Naive thymus-derived CD4-positive, alpha-beta T cell (primary cell): ENCODE results near the gene RANBP1. TPM values are rescaled to one million over a fixed set of nuclear protein-coding genes. Genes with fewer than 3 reads are reported as not detected.

Experiments used
- ATAC-seq: fragments of 150-1000 bp; cut with Tn5 transposase; 2 replicates; pipeline ENCODE4 v1.10.0; 2021; ENCODE audit warnings: mild to moderate bottlenecking, moderate library complexity
- CTCF ChIA-PET: fragments of 350-600 bp; sonication (Branson Sonifier 250); formaldehyde crosslinking; loops from one replicate; lab custom pipeline; 2021; ENCODE audit warnings: antibody characterized with exemption; lab: Charles Lee
- POLR2A ChIA-PET: fragments of 350-600 bp; sonication (Branson Sonifier 250); formaldehyde crosslinking; loops from one replicate; lab custom pipeline; 2021; ENCODE audit warnings: antibody characterized with exemption, inconsistent platforms; lab: Charles Lee
- DNase-seq, 9 donors: peaks; one replicate each; pipeline versions ENCODE4 v3.0.0 to v3.0.0-alpha.2; 2020 to 2022; ENCODE audit warnings: mixed read lengths in 1 of 9
- H3K27ac ChIP-seq: one replicate; pipeline ENCODE4 v1.7.0; 2013; ENCODE audit warnings: mild to moderate bottlenecking, low read depth, low read length, moderate library complexity
- H3K27me3 ChIP-seq, 2 donors: one replicate each; pipeline ENCODE4 v1.7.0; 2013; ENCODE audit warnings: low read length in 2 of 2, mild to moderate bottlenecking in 2 of 2, moderate library complexity in 2 of 2; ENCODE audit not compliant: control insufficient read depth in 2 of 2, insufficient read depth in 2 of 2
- H3K36me3 ChIP-seq, 3 experiments: 1 replicate in 2 of 3; 2 replicates in 1 of 3; pipeline ENCODE4 v1.7.0; 2013; ENCODE audit warnings: low read length in 3 of 3, mild to moderate bottlenecking in 3 of 3, moderate library complexity in 1 of 3; ENCODE audit not compliant: insufficient read depth in 3 of 3, control insufficient read depth in 2 of 3
- H3K4me1 ChIP-seq, 2 donors: one replicate each; pipeline ENCODE4 v1.7.0; 2013; ENCODE audit warnings: low read length in 2 of 2, mild to moderate bottlenecking in 2 of 2, moderate library complexity in 1 of 2; ENCODE audit not compliant: control insufficient read depth in 2 of 2, insufficient read depth in 2 of 2
- H3K4me3 ChIP-seq: 2 replicates; pipeline ENCODE4 v1.7.0; 2013; ENCODE audit warnings: mild to moderate bottlenecking, low read length
- H3K9me3 ChIP-seq, 3 experiments: 1 replicate in 2 of 3; 2 replicates in 1 of 3; pipeline ENCODE4 v1.7.0; 2013; ENCODE audit warnings: low read length in 3 of 3; ENCODE audit not compliant: control insufficient read depth in 2 of 3
- H3K27ac Mint-ChIP-seq, 9 donors: one replicate each; pipeline ENCODE4 v1.8.0; 2020 to 2022; ENCODE audit warnings: mixed read lengths in 9 of 9, mild to moderate bottlenecking in 8 of 9, moderate library complexity in 5 of 9, inconsistent platforms in 2 of 9
- H3K27me3 Mint-ChIP-seq, 5 donors: one replicate each; pipeline ENCODE4 v1.8.0; 2021 to 2022; ENCODE audit warnings: mixed read lengths in 5 of 5, mild to moderate bottlenecking in 1 of 5
- H3K36me3 Mint-ChIP-seq, 5 donors: one replicate each; pipeline ENCODE4 v1.8.0; 2020 to 2022; ENCODE audit warnings: mixed read lengths in 5 of 5, mild to moderate bottlenecking in 3 of 5, inconsistent platforms in 1 of 5
- H3K4me1 Mint-ChIP-seq, 7 donors: one replicate each; pipeline ENCODE4 v1.8.0; 2020 to 2022; ENCODE audit warnings: mixed read lengths in 7 of 7, mild to moderate bottlenecking in 3 of 7, inconsistent platforms in 1 of 7
- H3K4me3 Mint-ChIP-seq, 10 donors: one replicate each; pipeline ENCODE4 v1.8.0; 2020 to 2022; ENCODE audit warnings: mild to moderate bottlenecking in 10 of 10, mixed read lengths in 10 of 10, moderate library complexity in 6 of 10, inconsistent platforms in 2 of 10
- H3K9me3 Mint-ChIP-seq, 11 donors: one replicate each; pipeline ENCODE4 v1.8.0; 2020 to 2022; ENCODE audit warnings: mixed read lengths in 11 of 11, mild to moderate bottlenecking in 4 of 11, inconsistent platforms in 1 of 11, moderate library complexity in 1 of 11
- intact Hi-C, 2 donors: fragments of 100-400 bp; cut with micrococcal nuclease; formaldehyde crosslinking; loops; one replicate each; pipeline ENCODE4 v1.15.1; 2023
- microRNA-seq: library from miRNA; unstranded; fragments of <30 nt; microRNA quantifications from one replicate; pipeline ENCODE4 v1.2.0, GENCODE V29; 2022; ENCODE audit warnings: borderline microRNAs expressed
- polyA plus RNA-seq, 2 donors: library from polyadenylated mRNA; unstranded; fragments of 300-500 nt; fragmentation: Illumina TruSeq; gene quantifications; one replicate each; pipeline ENCODE4 v1.2.3, GENCODE V29; 2021
- total RNA-seq, 6 experiments: library from RNA in 5 of 6; stranded (reverse) in 5 of 6; gene quantifications; 1 replicate in 5 of 6; 2 replicates in 1 of 6; pipeline ENCODE4 v1.2.3 and lab custom pipeline; 2021 to 2026

RANBP1 gene
- total and polyA plus RNA-seq, 7 experiments from 2014 or later, result 50.4 to 224 (median 75.5) TPM

DNA sequence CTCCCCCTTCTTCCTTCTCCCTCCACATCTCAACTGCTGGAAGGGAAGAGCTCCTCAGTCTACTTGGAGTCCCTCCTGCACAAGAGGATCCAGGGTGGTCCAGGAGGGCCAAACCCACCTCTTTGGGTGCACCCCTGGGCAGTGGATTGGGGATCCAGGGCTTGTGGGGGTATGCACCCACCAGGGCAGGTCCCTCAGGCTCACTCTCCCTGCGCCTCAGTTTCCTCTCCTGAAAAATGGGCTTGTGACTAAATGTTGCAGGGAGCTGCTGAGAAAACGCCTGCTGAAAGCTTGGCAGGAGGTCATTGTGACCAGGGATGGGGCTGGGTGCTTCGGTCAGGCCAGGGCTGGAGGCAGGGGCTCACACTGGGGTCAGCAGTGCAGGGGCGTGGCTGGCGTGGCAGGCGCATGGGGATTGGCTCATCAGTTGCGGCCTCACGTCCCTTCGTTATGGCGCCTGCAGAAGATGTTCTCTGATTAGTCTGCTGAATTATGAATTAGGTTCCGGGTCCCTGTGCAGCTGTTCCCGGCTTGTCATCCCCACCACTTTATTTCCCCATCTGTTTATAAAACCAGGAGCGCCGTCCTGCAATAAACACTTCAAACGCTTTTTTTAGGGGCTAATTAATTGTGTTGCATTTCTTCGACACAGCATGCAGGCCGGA lies 60.6 kb downstream of the RANBP1 start:
- Mint-ChIP-seq H3K9me3 (no peaks in the 10 kb centered on the region), H3K27ac (no peak overlapping the region), H3K36me3 (no peaks in the 10 kb centered on the region), H3K4me1 (no peaks in the 10 kb centered on the region), H3K27me3 (no peaks in the 10 kb centered on the region), H3K4me3 (no peak overlapping the region)
- Histone ChIP-seq H3K9me3 (no peaks in the 10 kb centered on the region), H3K4me1 (no peaks in the 10 kb centered on the region), H3K27me3 (no peaks in the 10 kb centered on the region), H3K27ac (no peak overlapping the region), H3K4me3 (no peak overlapping the region), H3K36me3 (no peaks in the 10 kb centered on the region)
- intact Hi-C loops, result no loop called here
- no peak for DNase-seq
- CTCF ChIA-PET, result no interaction called here
- no peak for ATAC-seq
- POLR2A ChIA-PET, result no interaction called here

Small RNA genes lying within 50 kb of the gene (microRNA-seq; reads per million reads assigned to microRNA genes)
- not detected for gene MIR6816

Other genes with a start within 250 kb of the RANBP1 start
- gene COMT, start 174.3 kb upstream of the RANBP1 start, total RNA-seq, result 10 to 100 TPM; 30.0 to 80.7 (median 36.7) TPM
- 100 to 1,000 TPM in 1 of 2 donors, 10 to 100 TPM in 1; 85.0 to 105 TPM for gene COMT, start 174.3 kb upstream of the RANBP1 start, polyA plus RNA-seq
- gene TXNRD2, start 174.3 kb upstream of the RANBP1 start, total RNA-seq, result 10 to 100 TPM; 24.7 to 39.0 (median 36.7) TPM
- gene TXNRD2, start 174.3 kb upstream of the RANBP1 start, polyA plus RNA-seq, result 10 to 100 TPM; 14.0 to 15.2 TPM
- 1 to 10 TPM; 2.8 to 9.2 (median 5.8) TPM for gene ARVCF, start 99.3 kb upstream of the RANBP1 start, total RNA-seq
- gene ARVCF, start 99.3 kb upstream of the RANBP1 start, polyA plus RNA-seq, result 1 to 10 TPM in 1 of 2 donors, under 1 TPM in 1; 0.74 to 1.7 TPM
- 10 to 100 TPM; 21.3 to 43.1 (median 38.6) TPM for gene TANGO2, start 95.0 kb upstream of the RANBP1 start, total RNA-seq
- gene TANGO2, start 95.0 kb upstream of the RANBP1 start, polyA plus RNA-seq, result 10 to 100 TPM; 20.0 to 41.3 TPM
- 10 to 100 TPM; 33.4 to 63.6 (median 41.1) TPM for gene DGCR8, start 35.9 kb upstream of the RANBP1 start, total RNA-seq
- 1 to 10 TPM; 4.1 to 6.1 TPM for gene DGCR8, start 35.9 kb upstream of the RANBP1 start, polyA plus RNA-seq
- 100 to 1,000 TPM in 2 of 5 experiments, 10 to 100 TPM in 3; 92.0 to 134 (median 95.8) TPM for gene TRMT2A, start 1.1 kb downstream of the RANBP1 start, total RNA-seq
- 10 to 100 TPM; 30.0 to 44.5 TPM for gene TRMT2A, start 1.1 kb downstream of the RANBP1 start, polyA plus RNA-seq
- gene ZDHHC8, start 15.7 kb downstream of the RANBP1 start, total RNA-seq, result 10 to 100 TPM; 63.4 to 88.5 (median 79.2) TPM
- 1 to 10 TPM in 1 of 2 donors, under 1 TPM in 1; 0.95 to 4.3 TPM for gene ZDHHC8, start 15.7 kb downstream of the RANBP1 start, polyA plus RNA-seq
- gene CCDC188, start 35.0 kb downstream of the RANBP1 start, total RNA-seq, result not detected
- not detected for gene CCDC188, start 35.0 kb downstream of the RANBP1 start, polyA plus RNA-seq
- 1 to 10 TPM in 4 of 5 experiments, under 1 TPM in 1; 0.98 to 2.7 (median 1.8) TPM for gene RTN4R, start 152.2 kb downstream of the RANBP1 start, total RNA-seq
- 1 to 10 TPM; 2.2 to 2.9 TPM for gene RTN4R, start 152.2 kb downstream of the RANBP1 start, polyA plus RNA-seq
- gene DGCR6L, start 204.0 kb downstream of the RANBP1 start, total RNA-seq, result 10 to 100 TPM; 29.4 to 55.3 (median 43.7) TPM
- gene DGCR6L, start 204.0 kb downstream of the RANBP1 start, polyA plus RNA-seq, result 100 to 1,000 TPM; 115 to 158 TPM